Pancreas (tissue), 10 donors: ENCODE data around the gene RCOR2. TPM values are rescaled to one million over a fixed set of nuclear protein-coding genes. Genes with fewer than 3 reads are reported as not detected.

Experiments
- ATAC-seq, 4 donors: fragments of 200-7000 bp; cut with Tn5 transposase; one replicate each; pipeline versions ENCODE4 v1.8.0 to v1.9.1; 2020; ENCODE audit warnings: mild to moderate bottlenecking in 4 of 4, moderate library complexity in 4 of 4
- DNase-seq, 6 donors: peaks; one replicate each; pipeline ENCODE4 v3.0.0-alpha.2; 2020
- FAIRE-seq: peaks from 2 replicates; lab custom pipeline; 2012; peaks lifted over from hg19 to GRCh38; lab: Jason Lieb, UNC
- H3K27ac ChIP-seq, 4 donors: fragments of 200-600 bp; sonication (generic); 1 replicate in 3 of 4; 2 replicates in 1 of 4; pipeline versions ENCODE4 v1.5.0 to v1.8.0; 2020
- H3K27me3 ChIP-seq, 4 donors: fragments of 200-600 bp; one replicate each; pipeline ENCODE4 v1.8.0; 2021
- H3K36me3 ChIP-seq, 3 donors: fragments of 200-600 bp; sonication (generic) in 1 of 3; one replicate each; pipeline versions ENCODE4 v1.5.0 to v1.8.0; 2020 to 2021
- H3K4me1 ChIP-seq, 3 donors: fragments of 200-600 bp; one replicate each; pipeline ENCODE4 v1.8.0; 2021
- H3K4me3 ChIP-seq, 4 donors: fragments of 200-600 bp; sonication (generic) in 2 of 4; one replicate each; pipeline versions ENCODE4 v1.5.0 to v1.8.0; 2020 to 2021
- H3K9me3 ChIP-seq, 4 donors: fragments of 200-600 bp; one replicate each; pipeline ENCODE4 v1.8.0; 2021
- WGBS, 2 donors: extraction: QIAGEN DNeasy Blood & Tissue Kit; methylation state at CpG; one replicate each; pipeline ENCODE4 v1.1.7; 2013; 5-methylcytosine and 5-hydroxymethylcytosine counted together
- intact Hi-C, 3 donors: fragments of 100-400 bp; cut with DNase I; formaldehyde crosslinking; loops; one replicate each; pipeline versions ENCODE4 v1.11.1 to v1.14.2; 2022
- polyA plus RNA-seq, 2 donors: library from polyadenylated mRNA; stranded (reverse); fragments of 200-250 nt; gene quantifications; one replicate each; pipeline ENCODE4 v1.2.3, GENCODE V29; 2013
- total RNA-seq, 6 donors: library from RNA; stranded (reverse); fragmentation: NEBNext Ultra II Directional in 4 of 6; extraction: Animal tissue kit (Norgen Biotek cat#: 25700) in 4 of 6; gene quantifications; one replicate each; pipeline versions ENCODE4 v1.2.1 to v1.2.4, GENCODE V29; 2021 to 2023
- TF ChIP-seq, protein P1 (sequence below), 4 donors: fragments of 200-600 bp; sonication (generic) in 3 of 4; IDR thresholded peaks; one replicate each; pipeline versions ENCODE4 v1.5.0 to v1.8.0; 2021; ENCODE audit warnings: antibody characterized with exemption in 4 of 4
- donor health status: healthy with polysubstance abuse.
- donor health status: DM: no; HTN: no; CAD: no; lungs with moderate emphysema.
- donor health status: DM: no; HTN: no; CAD: no.
- donor health status: control.
- donor health status: control.
- donor health status: Bipolar disorder and iron deficiency.
- donor health status: DM: yes; HTN: yes; CAD: no.
- donor health status: DM: no; HTN: no; CAD: no.
- donor health status: DM: no; HTN: no; CAD: no.
- donor health status: DM: yes; HTN: yes; CAD: no.

The RCOR2 gene
- total and polyA plus RNA-seq, 8 donors = 0.37 to 1.9 (median 0.59) TPM

DNA sequence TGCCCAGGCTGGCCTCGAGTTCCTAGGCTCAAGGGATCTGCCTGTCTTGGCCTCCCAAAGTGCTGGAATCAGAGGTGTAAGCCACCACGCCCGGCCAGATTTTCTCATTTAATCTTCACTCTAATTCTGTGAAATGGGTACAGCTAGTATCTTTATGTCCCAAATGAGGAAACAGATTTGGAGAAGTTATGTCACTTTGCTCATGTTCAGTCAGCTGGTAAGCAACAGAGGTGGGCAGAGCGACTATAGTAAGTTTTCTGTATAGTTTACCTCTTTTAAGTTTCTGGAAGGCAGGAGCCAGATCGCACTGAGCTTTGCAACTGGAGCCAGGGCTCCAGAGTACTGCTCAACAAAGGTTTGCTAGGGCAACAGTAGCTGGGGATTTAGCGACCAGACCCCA lies 33.2 kb downstream of the RCOR2 start:
- DNase-seq (no peak), ATAC-seq (no peak), FAIRE-seq (no peak)
- Histone ChIP-seq H3K27me3 (no peaks in the 10 kb centered on the region), H3K9me3 (no peaks in the 10 kb centered on the region), H3K4me1 (peaks cover 11 to 31% (median 19%) of the 10 kb centered on the region in 3 donors), H3K36me3 (no peaks in the 10 kb centered on the region), H3K4me3 (no peak overlapping the region), H3K27ac (no peak overlapping the region)
- TF ChIP-seq, protein P1, sequence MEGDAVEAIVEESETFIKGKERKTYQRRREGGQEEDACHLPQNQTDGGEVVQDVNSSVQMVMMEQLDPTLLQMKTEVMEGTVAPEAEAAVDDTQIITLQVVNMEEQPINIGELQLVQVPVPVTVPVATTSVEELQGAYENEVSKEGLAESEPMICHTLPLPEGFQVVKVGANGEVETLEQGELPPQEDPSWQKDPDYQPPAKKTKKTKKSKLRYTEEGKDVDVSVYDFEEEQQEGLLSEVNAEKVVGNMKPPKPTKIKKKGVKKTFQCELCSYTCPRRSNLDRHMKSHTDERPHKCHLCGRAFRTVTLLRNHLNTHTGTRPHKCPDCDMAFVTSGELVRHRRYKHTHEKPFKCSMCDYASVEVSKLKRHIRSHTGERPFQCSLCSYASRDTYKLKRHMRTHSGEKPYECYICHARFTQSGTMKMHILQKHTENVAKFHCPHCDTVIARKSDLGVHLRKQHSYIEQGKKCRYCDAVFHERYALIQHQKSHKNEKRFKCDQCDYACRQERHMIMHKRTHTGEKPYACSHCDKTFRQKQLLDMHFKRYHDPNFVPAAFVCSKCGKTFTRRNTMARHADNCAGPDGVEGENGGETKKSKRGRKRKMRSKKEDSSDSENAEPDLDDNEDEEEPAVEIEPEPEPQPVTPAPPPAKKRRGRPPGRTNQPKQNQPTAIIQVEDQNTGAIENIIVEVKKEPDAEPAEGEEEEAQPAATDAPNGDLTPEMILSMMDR (IDR thresholded peaks at IDR 0.05) = no peak
- 88 to 93% methylated on average over 6 of the region's 6 CpGs for WGBS, 2 donors
- intact Hi-C loops = no loop called here

DNA sequence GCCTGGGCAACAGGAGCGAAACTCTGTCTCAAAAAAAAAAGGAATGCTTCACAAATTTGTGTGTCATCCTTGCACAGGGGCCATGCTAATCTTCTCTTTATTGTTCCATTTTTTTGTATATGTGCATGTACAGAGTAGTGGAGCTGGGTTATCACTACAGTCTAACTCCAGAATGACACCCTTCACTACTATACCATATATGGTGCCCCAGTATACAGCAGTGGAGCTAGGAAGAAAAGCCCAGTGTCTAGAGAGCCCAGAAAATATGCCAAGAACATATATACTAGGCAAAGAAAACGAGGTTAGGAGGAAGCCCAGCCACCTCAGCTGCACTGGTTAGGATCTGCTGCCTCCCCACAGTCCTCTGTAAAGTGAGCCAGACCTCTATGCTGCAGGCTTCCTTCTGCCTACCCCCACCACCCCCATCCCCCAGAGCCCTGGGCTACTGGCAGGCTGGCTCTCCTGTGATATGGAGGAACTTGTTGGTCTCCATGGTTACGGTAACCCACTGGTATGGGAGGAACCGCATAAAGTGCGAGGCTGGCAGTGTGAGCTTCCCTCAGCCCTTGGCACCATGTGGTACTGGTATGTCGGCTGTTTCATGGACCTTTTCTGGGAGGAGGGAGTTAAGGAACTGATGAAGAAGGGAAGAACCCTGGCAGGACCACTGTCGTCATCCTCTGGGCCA lies 34.3 kb downstream of the RCOR2 start:
- 77 to 80% methylated on average over 7 of the region's 7 CpGs for WGBS, 2 donors
- no peaks in the 10 kb centered on the region for H3K36me3 ChIP-seq
- H3K4me3 ChIP-seq = no peak overlapping the region
- no peaks in the 10 kb centered on the region for H3K27me3 ChIP-seq
- peak in 1 of 6 donors; percentile 42 for DNase-seq
- H3K27ac ChIP-seq = no peak overlapping the region
- intact Hi-C loops = no loop called here
- no peak for FAIRE-seq
- TF ChIP-seq, protein P1 (IDR thresholded peaks at IDR 0.05) = no peak
- peaks cover 7 to 27% (median 20%) of the 10 kb centered on the region in 3 donors for H3K4me1 ChIP-seq
- peak in 3 of 4 donors; percentile 35 to 69 (median 37) for ATAC-seq
- no peaks in the 10 kb centered on the region for H3K9me3 ChIP-seq

DNA sequence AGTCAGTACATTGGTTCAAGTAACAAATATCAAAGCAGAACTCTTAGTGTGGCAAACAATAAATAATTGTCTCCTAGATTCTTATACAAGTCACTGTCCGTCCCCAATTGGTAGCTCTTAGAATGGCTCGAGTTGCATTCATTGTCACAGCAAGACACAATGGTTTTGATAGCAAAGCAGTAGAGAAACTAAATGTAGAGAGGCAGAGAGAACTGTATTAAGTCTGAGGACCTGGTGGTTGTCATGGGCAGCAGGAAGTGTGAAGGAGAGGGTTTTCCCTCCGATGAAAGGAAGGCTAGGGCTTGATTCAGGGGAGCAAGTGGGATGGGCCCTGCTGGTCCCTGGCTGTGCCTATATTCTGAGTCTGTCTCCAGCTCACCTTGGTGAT lies 36.6 kb downstream of the RCOR2 start:
- Histone ChIP-seq H3K9me3 (no peaks in the 10 kb centered on the region), H3K27ac (no peak overlapping the region), H3K27me3 (no peaks in the 10 kb centered on the region), H3K4me1 (peaks cover 7 to 21% (median 11%) of the 10 kb centered on the region in 3 donors), H3K4me3 (no peak overlapping the region), H3K36me3 (no peaks in the 10 kb centered on the region)
- intact Hi-C loops = no loop called here
- TF ChIP-seq, protein P1 (IDR thresholded peaks at IDR 0.05) = no peak
- WGBS, 2 donors = 59 to 63% methylated on average over 3 of the region's 3 CpGs
- no peak for ATAC-seq
- no peak for DNase-seq
- no peak for FAIRE-seq

DNA sequence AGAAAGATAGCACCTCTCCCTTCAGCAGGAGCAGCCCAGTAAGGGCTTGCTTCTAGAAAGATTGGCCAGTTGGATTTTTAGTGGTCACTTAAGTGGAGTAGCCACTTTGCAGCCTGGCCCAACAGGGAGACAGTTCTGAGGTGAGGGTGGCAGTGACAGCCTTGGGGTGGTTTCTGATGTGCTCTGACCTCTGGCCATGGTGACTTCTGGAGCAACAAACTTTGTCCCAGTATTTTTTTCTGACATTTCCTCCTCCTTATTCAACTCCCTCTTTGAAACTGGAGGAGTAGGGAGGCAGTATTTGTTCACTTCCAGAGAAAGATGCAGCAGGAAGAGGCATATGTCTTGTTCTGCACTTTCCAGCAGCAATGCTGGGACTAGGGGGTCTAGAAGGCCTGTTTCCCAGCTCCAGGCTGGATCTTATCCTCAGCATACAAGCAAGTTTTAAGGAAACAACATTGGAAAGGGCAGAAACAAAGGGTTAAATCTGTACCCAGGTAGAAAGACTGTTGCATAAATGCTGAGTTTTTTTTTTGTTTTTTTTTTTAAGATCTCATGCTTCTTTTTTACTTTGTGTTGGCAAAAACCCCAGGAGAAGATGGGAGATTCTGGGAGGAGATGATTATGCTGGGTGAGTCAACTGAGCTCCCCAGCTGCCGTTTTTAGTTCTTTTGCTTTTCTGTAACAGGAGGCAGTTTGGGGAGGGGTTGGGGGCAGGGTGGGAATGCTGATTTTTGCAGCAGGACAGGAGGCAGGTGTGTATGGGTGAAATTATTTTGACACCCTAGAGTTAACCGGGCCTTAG lies 37.2 kb downstream of the RCOR2 start:
- Histone ChIP-seq H3K36me3 (no peaks in the 10 kb centered on the region), H3K9me3 (no peaks in the 10 kb centered on the region), H3K27me3 (no peaks in the 10 kb centered on the region), H3K27ac (peak overlapping the region in 1 of 4 donors; percentile 3), H3K4me1 (peaks cover 12 to 21% (median 14%) of the 10 kb centered on the region in 3 donors), H3K4me3 (no peak overlapping the region)
- 30 to 40% methylated on average over 2 of the region's 2 CpGs for WGBS, 2 donors
- DNase-seq (no peak), FAIRE-seq (no peak), ATAC-seq (no peak)
- TF ChIP-seq, protein P1 (IDR thresholded peaks at IDR 0.05) = no peak
- intact Hi-C loops = no loop called here
